Testis (tissue), 2 donors: ENCODE data around the gene MATN1.

Experiments used
- POLR2A ChIP-seq: fragments of 450-650 bp; IDR thresholded peaks from one replicate; pipeline ENCODE4 v1.6.1; 2017; ENCODE audit warnings: antibody characterized with exemption, mild to moderate bottlenecking, moderate library complexity
- TF ChIP-seq, protein P1 (sequence below), 3 experiments: fragments of 450-650 bp in 2 of 3; fragments of 200-600 bp in 1 of 3; sonication (generic) in 1 of 3; IDR thresholded peaks; one replicate each; pipeline ENCODE4 v1.5.1; 2016 to 2019; ENCODE audit warnings: antibody characterized with exemption in 3 of 3, mild to moderate bottlenecking in 2 of 3, moderate library complexity in 1 of 3

GRCh38 chr1:30760596-30761324 lies 37.4 kb upstream of the MATN1 start:
- TF ChIP-seq, protein P1, sequence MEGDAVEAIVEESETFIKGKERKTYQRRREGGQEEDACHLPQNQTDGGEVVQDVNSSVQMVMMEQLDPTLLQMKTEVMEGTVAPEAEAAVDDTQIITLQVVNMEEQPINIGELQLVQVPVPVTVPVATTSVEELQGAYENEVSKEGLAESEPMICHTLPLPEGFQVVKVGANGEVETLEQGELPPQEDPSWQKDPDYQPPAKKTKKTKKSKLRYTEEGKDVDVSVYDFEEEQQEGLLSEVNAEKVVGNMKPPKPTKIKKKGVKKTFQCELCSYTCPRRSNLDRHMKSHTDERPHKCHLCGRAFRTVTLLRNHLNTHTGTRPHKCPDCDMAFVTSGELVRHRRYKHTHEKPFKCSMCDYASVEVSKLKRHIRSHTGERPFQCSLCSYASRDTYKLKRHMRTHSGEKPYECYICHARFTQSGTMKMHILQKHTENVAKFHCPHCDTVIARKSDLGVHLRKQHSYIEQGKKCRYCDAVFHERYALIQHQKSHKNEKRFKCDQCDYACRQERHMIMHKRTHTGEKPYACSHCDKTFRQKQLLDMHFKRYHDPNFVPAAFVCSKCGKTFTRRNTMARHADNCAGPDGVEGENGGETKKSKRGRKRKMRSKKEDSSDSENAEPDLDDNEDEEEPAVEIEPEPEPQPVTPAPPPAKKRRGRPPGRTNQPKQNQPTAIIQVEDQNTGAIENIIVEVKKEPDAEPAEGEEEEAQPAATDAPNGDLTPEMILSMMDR (IDR thresholded peaks at IDR 0.05) = no peak
- TF ChIP-seq POLR2A = no peak
